Heart right ventricle (tissue), 16 donors: ENCODE data around the gene NPAS1. TPM values are rescaled to one million over a fixed set of nuclear protein-coding genes. Genes with fewer than 3 reads are reported as not detected.

Experiments
- ATAC-seq, 8 donors: fragments of 200-7000 bp; cut with Tn5 transposase; one replicate each; pipeline ENCODE4 v1.9.1; 2020; ENCODE audit warnings: mild to moderate bottlenecking in 8 of 8, moderate library complexity in 8 of 8, moderate number of reproducible peaks in 1 of 8
- DNase-seq, 2 donors: peaks; one replicate each; pipeline ENCODE4 v3.0.0-alpha.2; 2020
- H3K27ac ChIP-seq, 10 donors: fragments of 200-600 bp; sonication (generic) in 2 of 10; one replicate each; pipeline versions ENCODE4 v1.5.0 to v1.8.0; 2020 to 2022; ENCODE audit warnings: mild to moderate bottlenecking in 3 of 10
- H3K27me3 ChIP-seq, 7 donors: fragments of 200-600 bp; one replicate each; pipeline ENCODE4 v1.8.0; 2021 to 2022; ENCODE audit warnings: mild to moderate bottlenecking in 2 of 7
- H3K36me3 ChIP-seq, 9 donors: fragments of 200-600 bp; sonication (generic) in 1 of 9; one replicate each; pipeline versions ENCODE4 v1.5.0 to v1.8.0; 2020 to 2022; ENCODE audit warnings: mild to moderate bottlenecking in 2 of 9
- H3K4me1 ChIP-seq, 9 donors: fragments of 200-600 bp; sonication (generic) in 1 of 9; one replicate each; pipeline versions ENCODE4 v1.5.0 to v1.8.0; 2020 to 2022; ENCODE audit warnings: mild to moderate bottlenecking in 4 of 9
- H3K4me3 ChIP-seq, 10 donors: fragments of 200-600 bp; sonication (generic) in 2 of 10; one replicate each; pipeline versions ENCODE4 v1.5.0 to v1.8.0; 2020 to 2022; ENCODE audit warnings: mild to moderate bottlenecking in 7 of 10, moderate library complexity in 2 of 10
- H3K9me3 ChIP-seq, 11 donors: fragments of 200-600 bp in 10 of 11; sonication (generic) in 2 of 11; one replicate each; pipeline versions ENCODE4 v1.5.0 to v1.8.0; 2013 to 2022; ENCODE audit warnings: mild to moderate bottlenecking in 2 of 11, control low read depth in 1 of 11, moderate library complexity in 1 of 11
- CTCF ChIP-seq, 9 donors: fragments of 200-600 bp; sonication (generic) in 2 of 9; IDR thresholded peaks; one replicate each; pipeline versions ENCODE4 v1.5.0 to v1.8.0; 2021 to 2022; ENCODE audit warnings: antibody characterized with exemption in 9 of 9, mild to moderate bottlenecking in 5 of 9, moderate library complexity in 1 of 9
- WGBS, 2 donors: extraction: QIAGEN DNeasy Blood & Tissue Kit; methylation state at CpG; one replicate each; pipeline ENCODE4 v1.1.7; 2013; ENCODE audit warnings: inconsistent platforms in 1 of 2; 5-methylcytosine and 5-hydroxymethylcytosine counted together
- intact Hi-C, 10 donors: fragments of 100-400 bp; cut with DNase I; formaldehyde crosslinking; loops; one replicate each; pipeline versions ENCODE4 v1.11.1 to v1.14.2; 2022
- polyA plus RNA-seq, 2 donors: library from polyadenylated mRNA; stranded (reverse); fragments of 200-250 nt; gene quantifications; one replicate each; pipeline ENCODE4 v1.2.3, GENCODE V29; 2013
- total RNA-seq, 10 donors: library from RNA; stranded (reverse); fragmentation: NEBNext Ultra II Directional in 3 of 10; extraction: Animal tissue kit (Norgen Biotek cat#: 25700) in 3 of 10; gene quantifications; one replicate each; pipeline versions ENCODE4 v1.2.1 to v1.2.4, GENCODE V29; 2021 to 2023
- donor health status: Arrhythmogenic right ventricular cardiomyopathy.
- donor health status: ischemic (EF 13 %, LVEDD 7.1; RV severe dilation, severe dysfunction).
- donor health status: healthy with polysubstance abuse.
- donor health status: DM: no; HTN: yes; CAD: no.
- donor health status: DM: no; HTN: no; CAD: no.
- donor health status: ischemic (EF 25% LVEDD 6.9; RV normal size, moderate dysfunction).
- donor health status: ischemic (EF 25% LVEDD 5.7; RV mildly dilated, moderate dysfunction).
- donor health status: healthy.
- donor health status: DM: yes; HTN: yes; CAD: no.
- donor health status: Ischemic cardiomyopathy.
- donor health status: ischemic (EF 35%, LVEDD 5.7; RV mildly dilated, moderate dysfunction).
- donor health status: nonischemic (EF 11% LVEDD 7.7; RV severe dilation, severe dysfunction).
- donor health status: DM: yes; HTN: yes; CAD: no.
- donor health status: PGD.
- donor health status: ischemic (EF 29% LVEDD 5.4; RV normal size, mild dysfunction).
- donor health status: nonischemic (EF 23%, LVEDD 6.1; RV moderate dilation, normal function).

The NPAS1 gene
- total and polyA plus RNA-seq, 12 donors: 0.17 to 1.3 (median 0.40) TPM; not detected in 2

- no peaks in the 10 kb centered on the region for H3K4me1 ChIP-seq
- H3K27ac ChIP-seq: no peak overlapping the region
- H3K9me3 ChIP-seq: no peaks in the 10 kb centered on the region
- DNase-seq (no peak), ATAC-seq (no peak)
- WGBS, 2 donors: 52 to 62% methylated on average over 11 of the region's 11 CpGs
- H3K4me3 ChIP-seq: no peak overlapping the region
- no peaks in the 10 kb centered on the region for H3K27me3 ChIP-seq
- peaks cover 0 to 1% (median 0%) of the 10 kb centered on the region in 9 donors for H3K36me3 ChIP-seq
- intact Hi-C loops: loop anchor here in 1 of 10 donors (2.0 kb wide), 1 partner anchor 28 kb away; no protein-coding TSS in a partner anchor
- no peak for TF ChIP-seq CTCF (IDR thresholded peaks at IDR 0.05)
Observed at GRCh38 chr19:47058621-47059022, 39.0 kb downstream of the NPAS1 start.

- no peaks in the 10 kb centered on the region for H3K4me1 ChIP-seq
- intact Hi-C loops: no loop called here
- 86 to 92% methylated on average over 6 of the region's 6 CpGs for WGBS, 2 donors
- TF ChIP-seq CTCF (IDR thresholded peaks at IDR 0.05): no peak
- H3K27me3 ChIP-seq: no peaks in the 10 kb centered on the region
- no peak overlapping the region for H3K27ac ChIP-seq
- ATAC-seq (no peak), DNase-seq (no peak)
- no peaks in the 10 kb centered on the region for H3K9me3 ChIP-seq
- H3K4me3 ChIP-seq: no peak overlapping the region
- H3K36me3 ChIP-seq: peaks cover 0 to 53% (median 35%) of the 10 kb centered on the region in 9 donors
Observed at GRCh38 chr19:47063874-47064273, 44.2 kb downstream of the NPAS1 start.

- intact Hi-C loops: no loop called here
- H3K27ac ChIP-seq: no peak overlapping the region
- no peak for TF ChIP-seq CTCF (IDR thresholded peaks at IDR 0.05)
- peaks cover 0 to 67% (median 42%) of the 10 kb centered on the region in 9 donors for H3K36me3 ChIP-seq
- no peak overlapping the region for H3K4me3 ChIP-seq
- DNase-seq: no peak
- WGBS, 2 donors: 85 to 89% methylated on average over 11 of the region's 11 CpGs
- H3K4me1 ChIP-seq: no peaks in the 10 kb centered on the region
- H3K9me3 ChIP-seq: no peaks in the 10 kb centered on the region
- peak in 1 of 8 donors; percentile 34 for ATAC-seq
- H3K27me3 ChIP-seq: no peaks in the 10 kb centered on the region
Observed at GRCh38 chr19:47065242-47065641, 45.6 kb downstream of the NPAS1 start.

- 91 to 94% methylated on average over 60 to 61 of the region's 61 CpGs for WGBS, 2 donors
- Histone ChIP-seq H3K27me3 (no peaks in the 10 kb centered on the region), H3K27ac (no peak overlapping the region), H3K9me3 (no peaks in the 10 kb centered on the region), H3K36me3 (peaks cover 0 to 80% (median 48%) of the 10 kb centered on the region in 9 donors), H3K4me3 (no peak overlapping the region), H3K4me1 (no peaks in the 10 kb centered on the region)
- ATAC-seq (peak in 2 of 8 donors; percentile 18 to 31), DNase-seq (no peak)
- intact Hi-C loops: no loop called here
- no peak for TF ChIP-seq CTCF (IDR thresholded peaks at IDR 0.05)
Observed at GRCh38 chr19:47066376-47067214, 47.0 kb downstream of the NPAS1 start.
